Measurements from ENCODE around the gene SGTA.
A peak's percentile ranks its signal among the peaks of the same experiment; 100 is the strongest.

The SGTA gene

DNA sequence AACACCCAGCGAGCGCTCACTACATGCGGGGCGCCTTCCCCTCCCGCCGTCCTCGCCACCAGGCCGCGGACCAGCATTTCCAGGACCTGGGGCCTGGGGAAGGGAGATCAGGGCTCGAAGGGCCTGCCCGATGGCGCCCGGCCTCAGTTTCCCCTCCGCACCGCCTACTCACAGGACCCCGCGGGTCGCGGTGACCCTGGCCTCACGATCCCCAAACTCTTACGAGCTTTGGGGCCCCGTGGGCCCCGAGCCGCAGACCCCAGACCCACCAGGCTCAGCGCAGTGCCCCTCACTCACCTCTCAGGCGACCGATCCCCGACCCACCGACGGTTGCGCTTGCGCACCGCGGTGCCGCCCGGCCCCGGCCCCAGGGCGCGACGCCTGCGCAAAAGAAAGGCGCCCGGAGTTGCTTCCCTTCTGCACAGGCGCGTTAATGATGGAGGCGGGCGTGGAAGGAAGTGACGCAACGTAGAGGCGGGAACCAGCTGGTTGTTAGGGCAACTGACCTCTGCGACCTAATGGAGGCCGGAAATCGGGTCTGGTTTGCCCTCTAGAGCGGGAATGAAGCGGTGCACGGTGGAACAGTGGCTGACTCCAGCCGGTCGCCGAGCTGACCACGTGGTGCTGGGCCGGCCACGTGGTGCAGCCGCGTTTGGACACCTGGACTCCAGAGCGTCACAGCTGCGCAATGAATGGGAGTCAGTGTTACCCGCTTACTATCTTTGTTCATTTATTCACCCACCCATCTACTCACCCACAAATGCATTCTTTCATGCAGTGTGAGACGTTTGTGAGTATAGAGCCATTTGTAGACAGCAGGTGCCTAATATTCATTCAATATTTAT lies at the start of gene SGTA (continued):
- no peak for TF ChIP-seq TRIM28 (IDR thresholded peaks at IDR 0.05; ENCODE audit: borderline replicate concordance, low read length)
- peak; percentile 45; the same call in 1 of the 2 replicates for TF ChIP-seq ZBTB17 (tag by site-specific recombination; IDR thresholded peaks at IDR 0.05)
- TF ChIP-seq ZNF169 (tag by site-specific recombination; IDR thresholded peaks at IDR 0.05) = no peak
- TF ChIP-seq, protein P1, sequence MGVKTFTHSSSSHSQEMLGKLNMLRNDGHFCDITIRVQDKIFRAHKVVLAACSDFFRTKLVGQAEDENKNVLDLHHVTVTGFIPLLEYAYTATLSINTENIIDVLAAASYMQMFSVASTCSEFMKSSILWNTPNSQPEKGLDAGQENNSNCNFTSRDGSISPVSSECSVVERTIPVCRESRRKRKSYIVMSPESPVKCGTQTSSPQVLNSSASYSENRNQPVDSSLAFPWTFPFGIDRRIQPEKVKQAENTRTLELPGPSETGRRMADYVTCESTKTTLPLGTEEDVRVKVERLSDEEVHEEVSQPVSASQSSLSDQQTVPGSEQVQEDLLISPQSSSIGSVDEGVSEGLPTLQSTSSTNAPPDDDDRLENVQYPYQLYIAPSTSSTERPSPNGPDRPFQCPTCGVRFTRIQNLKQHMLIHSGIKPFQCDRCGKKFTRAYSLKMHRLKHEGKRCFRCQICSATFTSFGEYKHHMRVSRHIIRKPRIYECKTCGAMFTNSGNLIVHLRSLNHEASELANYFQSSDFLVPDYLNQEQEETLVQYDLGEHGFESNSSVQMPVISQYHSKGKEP (tag by site-specific recombination; IDR thresholded peaks at IDR 0.05) = no peak
- TF ChIP-seq, protein P2, sequence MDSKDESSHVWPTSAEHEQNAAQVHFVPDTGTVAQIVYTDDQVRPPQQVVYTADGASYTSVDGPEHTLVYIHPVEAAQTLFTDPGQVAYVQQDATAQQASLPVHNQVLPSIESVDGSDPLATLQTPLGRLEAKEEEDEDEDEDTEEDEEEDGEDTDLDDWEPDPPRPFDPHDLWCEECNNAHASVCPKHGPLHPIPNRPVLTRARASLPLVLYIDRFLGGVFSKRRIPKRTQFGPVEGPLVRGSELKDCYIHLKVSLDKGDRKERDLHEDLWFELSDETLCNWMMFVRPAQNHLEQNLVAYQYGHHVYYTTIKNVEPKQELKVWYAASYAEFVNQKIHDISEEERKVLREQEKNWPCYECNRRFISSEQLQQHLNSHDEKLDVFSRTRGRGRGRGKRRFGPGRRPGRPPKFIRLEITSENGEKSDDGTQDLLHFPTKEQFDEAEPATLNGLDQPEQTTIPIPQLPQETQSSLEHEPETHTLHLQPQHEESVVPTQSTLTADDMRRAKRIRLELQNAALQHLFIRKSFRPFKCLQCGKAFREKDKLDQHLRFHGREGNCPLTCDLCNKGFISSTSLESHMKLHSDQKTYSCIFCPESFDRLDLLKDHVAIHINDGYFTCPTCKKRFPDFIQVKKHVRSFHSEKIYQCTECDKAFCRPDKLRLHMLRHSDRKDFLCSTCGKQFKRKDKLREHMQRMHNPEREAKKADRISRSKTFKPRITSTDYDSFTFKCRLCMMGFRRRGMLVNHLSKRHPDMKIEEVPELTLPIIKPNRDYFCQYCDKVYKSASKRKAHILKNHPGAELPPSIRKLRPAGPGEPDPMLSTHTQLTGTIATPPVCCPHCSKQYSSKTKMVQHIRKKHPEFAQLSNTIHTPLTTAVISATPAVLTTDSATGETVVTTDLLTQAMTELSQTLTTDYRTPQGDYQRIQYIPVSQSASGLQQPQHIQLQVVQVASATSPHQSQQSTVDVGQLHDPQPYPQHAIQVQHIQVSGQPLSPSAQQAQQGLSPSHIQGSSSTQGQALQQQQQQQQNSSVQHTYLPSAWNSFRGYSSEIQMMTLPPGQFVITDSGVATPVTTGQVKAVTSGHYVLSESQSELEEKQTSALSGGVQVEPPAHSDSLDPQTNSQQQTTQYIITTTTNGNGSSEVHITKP (tag by site-specific recombination; IDR thresholded peaks at IDR 0.05) = peak; percentile 43; the same call in 1 of the 2 replicates
- TF ChIP-seq ZNF112 (tag by site-specific recombination; IDR thresholded peaks at IDR 0.05) = no peak
- TF ChIP-seq ZSCAN4 (tag by site-specific recombination; IDR thresholded peaks at IDR 0.05) = no peak
- TF ChIP-seq, protein P3, sequence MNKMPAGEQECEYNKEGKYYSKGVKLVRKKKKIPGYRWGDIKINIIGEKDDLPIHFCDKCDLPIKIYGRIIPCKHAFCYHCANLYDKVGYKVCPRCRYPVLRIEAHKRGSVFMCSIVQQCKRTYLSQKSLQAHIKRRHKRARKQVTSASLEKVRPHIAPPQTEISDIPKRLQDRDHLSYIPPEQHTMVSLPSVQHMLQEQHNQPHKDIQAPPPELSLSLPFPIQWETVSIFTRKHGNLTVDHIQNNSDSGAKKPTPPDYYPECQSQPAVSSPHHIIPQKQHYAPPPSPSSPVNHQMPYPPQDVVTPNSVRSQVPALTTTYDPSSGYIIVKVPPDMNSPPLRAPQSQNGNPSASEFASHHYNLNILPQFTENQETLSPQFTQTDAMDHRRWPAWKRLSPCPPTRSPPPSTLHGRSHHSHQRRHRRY (tag by site-specific recombination; IDR thresholded peaks at IDR 0.05) = no peak
- TF ChIP-seq PRDM1 (tag by site-specific recombination; IDR thresholded peaks at IDR 0.05) = no peak
- no peak for TF ChIP-seq ZNF148 (tag by site-specific recombination; IDR thresholded peaks at IDR 0.05; ENCODE audit: borderline replicate concordance)
- TF ChIP-seq, protein P4, sequence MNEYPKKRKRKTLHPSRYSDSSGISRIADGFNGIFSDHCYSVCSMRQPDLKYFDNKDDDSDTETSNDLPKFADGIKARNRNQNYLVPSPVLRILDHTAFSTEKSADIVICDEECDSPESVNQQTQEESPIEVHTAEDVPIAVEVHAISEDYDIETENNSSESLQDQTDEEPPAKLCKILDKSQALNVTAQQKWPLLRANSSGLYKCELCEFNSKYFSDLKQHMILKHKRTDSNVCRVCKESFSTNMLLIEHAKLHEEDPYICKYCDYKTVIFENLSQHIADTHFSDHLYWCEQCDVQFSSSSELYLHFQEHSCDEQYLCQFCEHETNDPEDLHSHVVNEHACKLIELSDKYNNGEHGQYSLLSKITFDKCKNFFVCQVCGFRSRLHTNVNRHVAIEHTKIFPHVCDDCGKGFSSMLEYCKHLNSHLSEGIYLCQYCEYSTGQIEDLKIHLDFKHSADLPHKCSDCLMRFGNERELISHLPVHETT (tag by site-specific recombination; IDR thresholded peaks at IDR 0.05) = no peak
- no peak for TF ChIP-seq IKZF3 (tag by site-specific recombination; IDR thresholded peaks at IDR 0.05)
- TF ChIP-seq, protein P5, sequence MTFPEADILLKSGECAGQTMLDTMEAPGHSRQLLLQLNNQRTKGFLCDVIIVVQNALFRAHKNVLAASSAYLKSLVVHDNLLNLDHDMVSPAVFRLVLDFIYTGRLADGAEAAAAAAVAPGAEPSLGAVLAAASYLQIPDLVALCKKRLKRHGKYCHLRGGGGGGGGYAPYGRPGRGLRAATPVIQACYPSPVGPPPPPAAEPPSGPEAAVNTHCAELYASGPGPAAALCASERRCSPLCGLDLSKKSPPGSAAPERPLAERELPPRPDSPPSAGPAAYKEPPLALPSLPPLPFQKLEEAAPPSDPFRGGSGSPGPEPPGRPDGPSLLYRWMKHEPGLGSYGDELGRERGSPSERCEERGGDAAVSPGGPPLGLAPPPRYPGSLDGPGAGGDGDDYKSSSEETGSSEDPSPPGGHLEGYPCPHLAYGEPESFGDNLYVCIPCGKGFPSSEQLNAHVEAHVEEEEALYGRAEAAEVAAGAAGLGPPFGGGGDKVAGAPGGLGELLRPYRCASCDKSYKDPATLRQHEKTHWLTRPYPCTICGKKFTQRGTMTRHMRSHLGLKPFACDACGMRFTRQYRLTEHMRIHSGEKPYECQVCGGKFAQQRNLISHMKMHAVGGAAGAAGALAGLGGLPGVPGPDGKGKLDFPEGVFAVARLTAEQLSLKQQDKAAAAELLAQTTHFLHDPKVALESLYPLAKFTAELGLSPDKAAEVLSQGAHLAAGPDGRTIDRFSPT (tag by site-specific recombination; IDR thresholded peaks at IDR 0.05) = peak; percentile 73; the same call in 1 of the 2 replicates
- 0 out of 2 replicates have a peak, but pooled peaks have one; percentile 41 for TF ChIP-seq ZNF501 (tag by site-specific recombination; IDR thresholded peaks at IDR 0.05)
- no peak for TF ChIP-seq KLF9 (tag by site-specific recombination; IDR thresholded peaks at IDR 0.05; ENCODE audit: low read depth)
- peak; percentile 70 for TF ChIP-seq ZEB2 (tag by site-specific recombination; IDR thresholded peaks at IDR 0.05)
- TF ChIP-seq MZF1 (tag by site-specific recombination; IDR thresholded peaks at IDR 0.05; ENCODE audit: borderline replicate concordance) = no peak
- TF ChIP-seq, protein P6, sequence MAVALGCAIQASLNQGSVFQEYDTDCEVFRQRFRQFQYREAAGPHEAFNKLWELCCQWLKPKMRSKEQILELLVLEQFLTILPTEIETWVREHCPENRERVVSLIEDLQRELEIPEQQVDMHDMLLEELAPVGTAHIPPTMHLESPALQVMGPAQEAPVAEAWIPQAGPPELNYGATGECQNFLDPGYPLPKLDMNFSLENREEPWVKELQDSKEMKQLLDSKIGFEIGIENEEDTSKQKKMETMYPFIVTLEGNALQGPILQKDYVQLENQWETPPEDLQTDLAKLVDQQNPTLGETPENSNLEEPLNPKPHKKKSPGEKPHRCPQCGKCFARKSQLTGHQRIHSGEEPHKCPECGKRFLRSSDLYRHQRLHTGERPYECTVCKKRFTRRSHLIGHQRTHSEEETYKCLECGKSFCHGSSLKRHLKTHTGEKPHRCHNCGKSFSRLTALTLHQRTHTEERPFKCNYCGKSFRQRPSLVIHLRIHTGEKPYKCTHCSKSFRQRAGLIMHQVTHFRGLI (tag by site-specific recombination; IDR thresholded peaks at IDR 0.05) = no peak; the same call in 1 of the 2 replicates
- no peak for TF ChIP-seq ZNF544 (tag by site-specific recombination; IDR thresholded peaks at IDR 0.05)
- TF ChIP-seq ZNF626 (tag by site-specific recombination; IDR thresholded peaks at IDR 0.05) = no peak
- TF ChIP-seq ZNF10 (tag by site-specific recombination; IDR thresholded peaks at IDR 0.05) = no peak
- TF ChIP-seq ZNF324 (tag by site-specific recombination; IDR thresholded peaks at IDR 0.05) = peak; percentile 38
- TF ChIP-seq ZNF664 (tag by site-specific recombination; IDR thresholded peaks at IDR 0.05) = no peak
